Measurements from ENCODE around the gene PROK1.

The PROK1 gene

DNA sequence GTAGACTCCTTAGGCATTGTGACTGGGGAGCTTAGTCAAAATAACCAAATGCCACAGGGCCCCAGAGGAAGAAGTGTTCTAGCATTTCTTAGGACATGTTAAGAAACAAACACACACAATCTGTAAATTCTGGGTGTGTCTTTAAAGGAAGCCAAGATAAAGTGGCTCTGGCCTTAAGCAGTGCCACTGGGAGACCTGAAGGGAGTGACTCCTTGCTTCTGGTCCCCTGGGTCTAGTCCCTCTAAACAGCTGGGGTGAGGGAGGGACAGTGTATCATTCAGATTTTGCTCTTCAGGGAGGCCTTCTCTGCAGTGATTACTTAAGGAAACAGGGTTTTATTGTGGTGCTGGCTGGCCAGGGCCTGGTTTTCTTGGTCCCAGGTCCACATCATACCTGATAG, 9.1 kb upstream of the PROK1 start:
- no peak overlapping the region for H3K4me3 ChIP-seq (ENCODE audit: low read length)
- DNase-seq (ENCODE audit: low read depth): no peak
- TF ChIP-seq CTCF (IDR thresholded peaks at IDR 0.05; ENCODE audit: insufficient read depth, low read depth, low read length, missing control alignments): no peak

- H3K4me3 ChIP-seq (ENCODE audit: low read length): no peak overlapping the region
- DNase-seq (ENCODE audit: low read depth): no peak
- no peak for TF ChIP-seq CTCF (IDR thresholded peaks at IDR 0.05; ENCODE audit: insufficient read depth, low read depth, low read length, missing control alignments)
Measured at GRCh38 chr1:110443451-110443850, 7.5 kb upstream of the PROK1 start.

DNA sequence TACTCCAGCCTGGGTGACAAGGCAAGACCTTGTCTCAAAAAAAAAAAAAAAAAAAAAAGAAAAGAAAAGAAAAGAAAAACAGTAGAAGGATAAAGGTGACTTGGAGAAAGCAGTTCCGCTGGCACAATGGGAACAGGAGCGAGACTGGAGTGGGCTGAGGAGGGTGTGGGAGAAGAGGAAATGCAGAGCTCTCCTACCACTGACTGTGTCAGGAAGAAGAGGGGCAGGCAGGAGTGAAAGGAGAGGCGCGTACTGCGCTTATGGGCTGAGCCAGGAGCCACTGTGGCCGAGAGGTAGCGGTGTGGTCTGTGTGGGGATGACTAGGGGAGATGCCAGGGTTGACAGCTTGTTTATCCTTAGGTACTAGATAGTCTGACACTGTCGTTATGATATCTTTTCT, 6.4 kb upstream of the PROK1 start:
- no peak for DNase-seq (ENCODE audit: low read depth)
- no peak overlapping the region for H3K4me3 ChIP-seq (ENCODE audit: low read length)

DNA sequence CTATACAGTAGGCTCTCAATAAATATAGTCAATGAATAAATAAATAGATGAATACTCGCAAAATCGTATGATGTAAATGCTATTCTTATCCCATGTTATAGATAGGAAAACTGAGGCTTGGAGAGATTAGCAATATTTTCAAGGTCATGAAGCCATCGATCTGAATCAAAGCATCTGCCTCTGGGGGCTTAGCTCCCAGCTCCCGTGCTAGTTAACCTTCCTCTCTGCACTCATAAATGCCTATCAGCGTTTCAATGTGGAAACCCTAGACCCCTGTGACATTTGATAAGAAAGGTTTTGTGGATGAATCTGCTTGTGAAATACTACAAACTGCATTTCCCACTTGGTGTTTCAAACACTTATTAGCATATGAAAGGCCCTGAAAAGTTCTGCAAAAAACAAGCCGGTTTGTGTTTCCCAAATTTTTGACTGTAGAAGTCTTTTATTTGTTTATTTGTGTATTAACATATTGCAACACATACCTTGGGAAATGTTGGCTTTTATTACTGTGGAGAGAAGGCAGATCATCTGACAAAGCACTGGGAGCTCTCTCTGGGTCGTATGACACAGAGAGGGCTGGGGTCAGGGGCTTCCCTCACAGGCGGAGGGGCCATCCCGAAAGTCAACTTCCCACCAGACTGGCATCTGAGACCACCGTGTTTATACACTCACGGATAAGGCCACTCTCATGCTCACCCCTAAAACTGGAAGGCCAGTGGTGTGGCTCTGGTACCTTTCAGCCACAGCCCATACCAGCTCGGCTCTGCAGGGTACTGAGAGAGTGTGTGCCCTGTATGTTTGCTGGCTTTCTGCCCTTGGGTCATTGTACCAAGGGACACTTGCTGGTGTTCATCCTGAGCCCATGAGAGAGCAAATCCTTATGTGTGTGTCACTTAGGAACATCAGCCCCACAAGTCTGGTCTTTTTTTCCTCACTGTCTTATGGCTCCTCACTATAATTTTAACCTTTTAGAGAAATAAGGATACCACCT, 993 bp upstream of the PROK1 start:
- TF ChIP-seq CTCF (IDR thresholded peaks at IDR 0.05; ENCODE audit: insufficient read depth, low read depth, low read length, missing control alignments): no peak
- DNase-seq (ENCODE audit: low read depth): no peak
- H3K4me3 ChIP-seq (ENCODE audit: low read length): no peak overlapping the region

More for the DNA sequence above, 6.4 kb upstream of the PROK1 start:
- no peak for TF ChIP-seq CTCF (IDR thresholded peaks at IDR 0.05; ENCODE audit: insufficient read depth, low read depth, low read length, missing control alignments)

DNA sequence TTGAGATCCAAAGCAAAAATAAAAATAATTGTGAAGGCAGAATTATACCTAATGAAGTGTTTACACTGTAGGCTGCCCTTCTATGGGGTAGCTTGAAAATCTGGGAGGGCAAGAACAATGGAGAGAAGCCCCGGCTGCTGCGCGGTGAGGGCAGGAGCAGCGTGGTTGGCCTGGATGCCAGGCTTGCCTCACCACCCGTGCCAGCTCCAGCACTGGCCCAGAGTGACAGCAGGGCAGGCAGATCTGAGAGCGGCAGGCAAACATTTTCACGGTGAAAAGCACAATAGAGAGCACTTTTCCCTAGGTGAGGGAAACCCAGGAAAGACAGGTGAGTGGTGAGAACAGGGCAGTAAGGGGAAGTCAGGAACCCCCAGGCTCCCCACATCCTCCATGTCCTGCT, 1.4 kb downstream of the PROK1 start:
- H3K4me3 ChIP-seq (ENCODE audit: low read length): no peak overlapping the region
- DNase-seq (ENCODE audit: low read depth): no peak
- no peak for TF ChIP-seq CTCF (IDR thresholded peaks at IDR 0.05; ENCODE audit: insufficient read depth, low read depth, low read length, missing control alignments)

GRCh38 chr1:110453829-110454228, 2.9 kb downstream of the PROK1 start:
- DNase-seq (ENCODE audit: low read depth): no peak
- H3K4me3 ChIP-seq (ENCODE audit: low read length): no peak overlapping the region
- TF ChIP-seq CTCF (IDR thresholded peaks at IDR 0.05; ENCODE audit: insufficient read depth, low read depth, low read length, missing control alignments): no peak

GRCh38 chr1:110454328-110454727, 3.4 kb downstream of the PROK1 start:
- TF ChIP-seq CTCF (IDR thresholded peaks at IDR 0.05; ENCODE audit: insufficient read depth, low read depth, low read length, missing control alignments): no peak
- no peak overlapping the region for H3K4me3 ChIP-seq (ENCODE audit: low read length)
- no peak for DNase-seq (ENCODE audit: low read depth)

Data from epithelial cell of esophagus (primary cell).